Measurements from ENCODE around the gene HSDL1.

GRCh38 chr16:84159800-84160199, 14.8 kb upstream of the HSDL1 start:
- TF ChIP-seq POLR2AphosphoS5 (IDR thresholded peaks at IDR 0.05; ENCODE audit: low read depth, low read length) (no peak), POLR2A (IDR thresholded peaks at IDR 0.05; ENCODE audit: low read depth, low read length) (no peak)
